Activated naive CD8-positive, alpha-beta T cell treated with anti-CD3 and anti-CD28 coated beads, Interleukin-2, amount 10 ng/mL, durations not matched to agents 7 days and 5 days (primary cell): ENCODE results near the gene DNTT. TPM values are rescaled to one million over a fixed set of nuclear protein-coding genes. Genes with fewer than 3 reads are reported as not detected.

Source experiments
- ATAC-seq: fragments of 150-1000 bp; cut with Tn5 transposase; one replicate; pipeline ENCODE4 v1.10.0; 2021; ENCODE audit warnings: low read depth, moderate library complexity
- POLR2A ChIA-PET: fragments of 350-600 bp; sonication (Branson Sonifier 250); formaldehyde crosslinking; loops from one replicate; lab custom pipeline; 2021; ENCODE audit warnings: antibody characterized with exemption; lab: Charles Lee
- DNase-seq: peaks from one replicate; pipeline ENCODE4 v3.0.0; 2021
- H3K27ac Mint-ChIP-seq: one replicate; pipeline ENCODE4 v1.8.0; 2022; ENCODE audit warnings: mild to moderate bottlenecking, mixed read lengths
- H3K27me3 Mint-ChIP-seq: one replicate; pipeline ENCODE4 v1.8.0; 2022; ENCODE audit warnings: mild to moderate bottlenecking, moderate library complexity, mixed read lengths
- H3K36me3 Mint-ChIP-seq: one replicate; pipeline ENCODE4 v1.8.0; 2021; ENCODE audit warnings: mild to moderate bottlenecking, mixed read lengths
- H3K4me1 Mint-ChIP-seq: one replicate; pipeline ENCODE4 v1.8.0; 2021; ENCODE audit warnings: mixed read lengths
- H3K4me3 Mint-ChIP-seq: one replicate; pipeline ENCODE4 v1.8.0; 2022; ENCODE audit warnings: mild to moderate bottlenecking, moderate library complexity, mixed read lengths
- H3K9me3 Mint-ChIP-seq: one replicate; pipeline ENCODE4 v1.8.0; 2021; ENCODE audit warnings: mixed read lengths
- total RNA-seq, 2 experiments: library from RNA; stranded (reverse); gene quantifications; one replicate each; pipeline ENCODE4 v1.2.3, GENCODE V29; 2021

DNTT gene
- total RNA-seq, 2 experiments from 2014 or later = not detected

DNA sequence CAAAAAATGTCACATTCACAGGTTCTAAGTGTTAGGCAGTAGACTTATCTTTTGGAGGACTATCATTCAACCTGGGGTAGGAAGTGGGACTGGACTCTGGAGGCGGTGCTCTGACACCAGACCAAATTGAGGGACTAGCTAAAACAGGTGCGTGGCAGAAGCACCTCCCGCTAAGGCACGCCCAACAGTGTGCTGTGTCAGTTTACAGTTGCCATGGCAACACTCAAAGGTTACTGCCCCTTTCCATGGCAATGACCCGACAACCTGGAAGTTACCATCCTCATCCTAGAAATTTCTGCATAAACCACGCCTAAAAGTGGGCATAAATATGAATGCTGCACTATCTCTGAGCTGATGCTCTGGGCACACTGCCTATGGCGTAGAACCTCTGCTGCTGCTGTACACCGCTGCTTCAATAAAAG lies 18.9 kb upstream of the DNTT start:
- DNase-seq (no peak), ATAC-seq (no peak)
- Mint-ChIP-seq H3K9me3 (no peaks in the 10 kb centered on the region), H3K36me3 (no peaks in the 10 kb centered on the region), H3K27ac (no peak overlapping the region), H3K4me1 (peaks cover 10% of the 10 kb centered on the region), H3K27me3 (peaks cover 3% of the 10 kb centered on the region), H3K4me3 (no peak overlapping the region)
- POLR2A ChIA-PET = no interaction called here

DNA sequence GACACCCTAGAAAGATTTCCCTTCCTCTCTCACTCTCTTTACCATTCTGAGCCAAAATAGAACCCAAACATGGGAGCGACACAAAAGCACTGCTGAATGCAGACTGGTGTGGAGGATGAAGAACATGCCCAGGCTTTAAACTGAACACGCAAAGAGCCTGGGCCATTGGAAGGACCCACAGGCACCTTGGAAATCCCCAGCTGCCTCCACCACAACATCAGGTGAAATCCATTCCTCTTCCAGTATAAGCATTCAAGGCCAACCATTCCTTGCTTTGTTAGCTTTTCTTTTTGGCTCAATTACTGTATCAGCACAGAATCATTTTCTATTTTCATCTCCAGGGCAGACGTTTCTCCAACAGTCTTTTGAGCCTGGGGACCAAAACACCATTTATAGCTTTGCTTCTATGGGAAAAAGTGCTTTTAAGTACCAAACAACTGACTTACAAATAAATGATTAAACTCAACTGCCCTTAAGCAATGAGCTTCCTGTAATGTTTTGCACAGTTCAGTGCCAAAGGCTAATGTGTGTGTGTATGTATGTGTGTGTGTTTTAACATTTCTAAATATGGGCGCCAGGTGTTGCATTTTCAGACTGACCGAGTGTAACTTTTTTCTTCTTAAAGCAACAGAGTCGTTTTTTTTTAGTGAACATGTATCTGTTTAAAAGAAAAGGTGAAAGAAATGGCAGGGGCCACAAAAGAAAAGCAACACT lies 16.7 kb upstream of the DNTT start:
- DNase-seq (no peak), ATAC-seq (no peak)
- peaks cover 2% of the 10 kb centered on the region for H3K27me3 Mint-ChIP-seq
- POLR2A ChIA-PET = interaction anchor here (0.8 to 1.5 kb wide), 2 partner anchors 58 to 198 kb away, joined by 3 to 7 read pairs; no protein-coding TSS in a partner anchor
- H3K9me3 Mint-ChIP-seq = no peaks in the 10 kb centered on the region
- no peak overlapping the region for H3K27ac Mint-ChIP-seq
- peaks cover 10% of the 10 kb centered on the region for H3K4me1 Mint-ChIP-seq
- H3K4me3 Mint-ChIP-seq = peak overlapping the region; percentile 17
- H3K36me3 Mint-ChIP-seq = no peaks in the 10 kb centered on the region

DNA sequence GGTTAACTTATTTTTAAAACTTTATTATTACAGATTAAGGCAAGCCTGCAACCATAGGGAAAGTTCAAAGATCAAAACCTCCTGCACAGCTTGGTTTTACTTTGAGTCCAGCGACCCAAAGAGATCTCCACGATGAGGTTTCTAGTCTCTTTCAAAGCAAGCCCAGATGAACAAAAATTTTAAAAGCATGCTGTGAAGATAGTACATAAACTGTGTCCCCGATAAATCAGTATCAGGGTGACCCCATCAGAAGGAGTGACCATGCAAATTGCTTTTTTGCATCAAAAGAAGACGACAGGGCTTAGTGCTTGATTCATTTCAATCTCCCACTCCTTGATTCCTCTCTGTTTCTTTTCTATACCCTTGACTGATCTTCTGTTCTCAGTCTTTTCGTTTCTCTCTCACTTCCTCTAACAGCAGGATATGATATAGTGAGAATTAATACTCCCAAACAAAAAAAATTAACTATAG lies 16.0 kb upstream of the DNTT start:
- peak overlapping the region; percentile 58 for H3K4me3 Mint-ChIP-seq

DNA sequence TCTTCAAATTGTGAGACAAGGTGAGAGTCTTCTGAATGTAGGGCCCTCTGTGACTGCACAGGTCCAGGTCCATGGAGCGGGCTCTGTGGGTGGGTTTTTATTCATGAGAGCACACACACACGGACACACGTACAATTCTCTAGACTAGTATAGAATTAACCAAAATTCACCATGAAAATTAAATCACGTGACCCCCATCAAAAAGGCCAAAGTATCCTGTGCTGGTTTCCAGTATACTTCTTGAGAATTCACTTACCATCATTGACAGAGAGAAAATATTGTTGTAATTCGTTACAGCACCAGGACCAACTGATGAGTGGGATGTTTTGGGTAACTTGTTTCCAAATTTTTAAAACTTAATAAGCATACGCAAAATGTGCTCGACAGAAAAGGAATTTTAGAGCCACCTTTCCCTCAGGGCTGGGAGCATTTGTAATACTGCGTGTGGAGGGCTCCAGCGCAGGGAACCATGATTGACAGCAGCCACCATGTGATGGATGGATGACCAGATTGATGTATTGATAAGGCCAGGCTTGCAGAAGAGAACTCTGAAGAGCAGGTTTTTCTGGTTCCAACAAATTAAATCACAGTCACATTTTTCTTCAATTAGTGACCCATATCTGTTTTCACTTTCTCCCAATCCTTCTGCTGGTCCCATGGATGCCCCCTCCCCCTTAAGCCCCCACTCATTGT lies 14.9 kb upstream of the DNTT start:
- no peak for DNase-seq
- no peak overlapping the region for H3K4me3 Mint-ChIP-seq
- H3K27me3 Mint-ChIP-seq = peaks cover 8% of the 10 kb centered on the region
- no peaks in the 10 kb centered on the region for H3K9me3 Mint-ChIP-seq
- H3K4me1 Mint-ChIP-seq = peaks cover 13% of the 10 kb centered on the region
- POLR2A ChIA-PET = no interaction called here
- H3K27ac Mint-ChIP-seq = no peak overlapping the region
- no peaks in the 10 kb centered on the region for H3K36me3 Mint-ChIP-seq
- no peak for ATAC-seq

More for the DNA sequence above, 16.0 kb upstream of the DNTT start:
- ATAC-seq (no peak), DNase-seq (no peak)
- POLR2A ChIA-PET = interaction anchor here (0.8 to 1.5 kb wide), 2 partner anchors 58 to 198 kb away, joined by 3 to 7 read pairs; no protein-coding TSS in a partner anchor
- peak overlapping the region; percentile 71 for H3K27ac Mint-ChIP-seq
- H3K9me3 Mint-ChIP-seq = no peaks in the 10 kb centered on the region
- peaks cover 10% of the 10 kb centered on the region for H3K4me1 Mint-ChIP-seq
- peaks cover 2% of the 10 kb centered on the region for H3K27me3 Mint-ChIP-seq
- no peaks in the 10 kb centered on the region for H3K36me3 Mint-ChIP-seq

DNA sequence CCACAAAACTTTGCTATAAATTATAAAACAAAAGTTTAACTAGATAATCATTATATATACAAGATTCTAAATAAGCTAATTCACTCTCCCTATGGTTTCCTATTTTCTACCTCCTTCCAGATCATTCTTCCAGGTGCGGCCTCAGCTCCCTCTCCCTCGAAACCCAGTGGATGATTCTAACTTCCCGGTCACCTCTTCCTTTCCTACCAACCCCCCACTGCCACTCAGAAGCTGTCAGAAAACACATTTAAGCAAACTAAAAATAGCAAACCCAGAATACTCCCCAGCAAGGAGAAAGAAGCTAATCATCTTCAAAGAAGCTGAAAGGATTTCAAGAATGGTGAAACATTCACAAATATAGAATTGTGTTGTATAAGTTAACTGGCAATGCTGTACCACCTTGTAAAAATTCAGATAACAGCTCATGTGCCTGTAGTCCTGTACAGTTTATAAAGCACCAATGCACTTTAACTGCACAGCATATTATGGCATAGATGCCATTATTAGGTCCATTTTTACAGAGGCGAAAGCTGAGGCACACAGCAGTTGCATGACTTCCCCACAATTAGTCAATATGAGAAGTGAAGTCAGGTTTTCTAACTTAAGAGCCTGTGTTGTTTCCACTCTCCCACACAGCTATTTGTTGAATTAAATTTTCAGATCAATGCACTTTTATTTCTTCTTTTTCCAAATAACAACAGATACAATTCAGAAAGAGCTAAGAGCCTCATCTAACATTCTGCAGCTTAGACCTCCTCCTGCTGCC lies 13.7 kb upstream of the DNTT start:
- Mint-ChIP-seq H3K4me3 (no peak overlapping the region), H3K9me3 (no peaks in the 10 kb centered on the region), H3K4me1 (peaks cover 16% of the 10 kb centered on the region), H3K27me3 (peaks cover 8% of the 10 kb centered on the region), H3K36me3 (no peaks in the 10 kb centered on the region), H3K27ac (no peak overlapping the region)
- POLR2A ChIA-PET = no interaction called here
- no peak for DNase-seq
- no peak for ATAC-seq

DNA sequence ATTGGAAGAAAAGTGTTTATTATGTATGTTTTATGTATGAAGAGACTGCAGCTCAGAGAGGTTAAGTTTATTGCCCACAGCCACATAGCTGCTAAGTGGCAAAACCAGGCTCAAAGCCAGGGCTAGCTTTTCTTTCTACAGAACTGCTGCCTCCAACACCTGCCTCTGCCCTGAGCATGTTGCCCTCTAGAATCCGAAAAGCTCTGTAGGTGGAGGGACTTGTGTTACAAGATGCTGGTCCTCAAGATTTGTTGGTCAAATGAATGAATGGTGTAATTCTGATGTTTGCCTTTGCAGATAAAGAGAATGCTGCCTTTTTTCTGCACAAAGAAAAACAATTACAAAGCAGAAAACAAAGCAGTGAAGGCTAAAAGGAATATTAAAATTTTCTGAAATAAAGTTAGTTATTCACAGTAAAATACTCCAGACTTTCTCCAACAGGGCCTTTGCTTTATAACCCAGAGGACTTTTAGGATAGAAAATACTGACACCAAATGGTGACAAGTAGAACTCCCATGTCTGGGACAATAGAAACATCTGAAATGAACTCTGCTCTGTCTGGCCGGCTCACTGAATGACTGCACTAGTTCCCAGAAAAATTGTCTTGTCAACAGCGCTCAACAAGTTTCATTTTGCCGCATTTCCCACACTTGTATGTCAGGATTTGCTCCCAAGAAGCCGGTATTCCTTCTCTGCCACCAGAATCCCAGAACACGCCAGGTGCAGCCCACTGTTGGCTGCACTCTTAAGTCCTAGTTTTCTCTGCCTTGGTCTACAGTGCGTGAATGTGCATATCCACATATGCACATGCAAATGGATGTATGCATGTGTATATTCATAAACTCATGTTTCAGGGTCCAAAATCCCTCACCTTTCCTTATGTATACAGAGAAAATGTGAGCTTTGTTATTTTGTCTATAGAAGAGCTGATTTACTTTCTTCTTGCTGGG lies 11.0 kb upstream of the DNTT start:
- H3K27ac Mint-ChIP-seq = no peak overlapping the region
- DNase-seq (no peak), ATAC-seq (peak; percentile 71)
- no peak overlapping the region for H3K4me3 Mint-ChIP-seq
- H3K4me1 Mint-ChIP-seq = peaks cover 13% of the 10 kb centered on the region
- POLR2A ChIA-PET = no interaction called here
- H3K27me3 Mint-ChIP-seq = peaks cover 8% of the 10 kb centered on the region
- H3K9me3 Mint-ChIP-seq = no peaks in the 10 kb centered on the region
- H3K36me3 Mint-ChIP-seq = no peaks in the 10 kb centered on the region

DNA sequence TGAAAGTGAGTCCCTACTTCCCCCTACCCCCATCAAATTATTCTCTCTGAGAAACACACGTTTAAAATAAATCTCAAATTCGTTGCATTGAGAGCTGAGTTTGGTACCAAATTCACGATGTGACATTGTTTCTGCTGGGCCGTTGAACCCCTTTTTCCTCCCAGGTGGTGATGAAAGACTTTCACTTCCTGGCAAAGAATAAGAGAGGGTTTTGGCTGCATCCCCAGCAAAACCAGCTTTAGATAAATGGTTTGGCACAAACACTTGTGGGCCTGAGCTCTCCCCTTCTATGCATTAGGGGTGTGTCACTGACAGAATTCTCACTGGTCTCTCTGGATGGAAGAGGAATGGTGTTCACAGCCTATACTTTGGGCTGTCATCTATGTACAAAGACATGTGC lies 8.8 kb upstream of the DNTT start:
- Mint-ChIP-seq H3K27me3 (peaks cover 8% of the 10 kb centered on the region), H3K9me3 (no peaks in the 10 kb centered on the region), H3K4me3 (no peak overlapping the region), H3K36me3 (peaks cover 2% of the 10 kb centered on the region), H3K4me1 (peaks cover 25% of the 10 kb centered on the region), H3K27ac (no peak overlapping the region)
- no peak for DNase-seq
- POLR2A ChIA-PET = no interaction called here
- no peak for ATAC-seq

DNA sequence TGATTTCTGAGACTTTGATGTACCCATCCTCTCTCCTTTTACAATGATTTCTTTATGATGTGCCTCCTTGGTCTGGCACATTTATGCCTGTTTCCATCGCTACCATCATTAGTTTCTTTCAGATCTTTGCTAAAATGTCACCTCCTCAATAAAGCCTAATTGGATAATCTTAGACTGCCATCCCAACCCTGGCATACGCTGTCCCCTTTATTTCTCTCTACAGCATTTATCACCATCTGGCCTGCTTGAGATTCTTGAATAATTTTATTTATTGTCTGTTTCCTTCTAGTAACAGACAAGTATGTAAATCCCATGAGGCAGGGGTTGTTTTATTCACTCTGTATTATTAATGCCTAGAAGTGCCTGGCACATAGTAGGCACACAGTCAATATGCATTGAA lies 6.7 kb upstream of the DNTT start:
- ATAC-seq (no peak), DNase-seq (no peak)
- Mint-ChIP-seq H3K36me3 (peaks cover 2% of the 10 kb centered on the region), H3K4me1 (peaks cover 25% of the 10 kb centered on the region), H3K27ac (no peak overlapping the region), H3K4me3 (no peak overlapping the region), H3K9me3 (no peaks in the 10 kb centered on the region), H3K27me3 (peaks cover 6% of the 10 kb centered on the region)
- POLR2A ChIA-PET = no interaction called here

DNA sequence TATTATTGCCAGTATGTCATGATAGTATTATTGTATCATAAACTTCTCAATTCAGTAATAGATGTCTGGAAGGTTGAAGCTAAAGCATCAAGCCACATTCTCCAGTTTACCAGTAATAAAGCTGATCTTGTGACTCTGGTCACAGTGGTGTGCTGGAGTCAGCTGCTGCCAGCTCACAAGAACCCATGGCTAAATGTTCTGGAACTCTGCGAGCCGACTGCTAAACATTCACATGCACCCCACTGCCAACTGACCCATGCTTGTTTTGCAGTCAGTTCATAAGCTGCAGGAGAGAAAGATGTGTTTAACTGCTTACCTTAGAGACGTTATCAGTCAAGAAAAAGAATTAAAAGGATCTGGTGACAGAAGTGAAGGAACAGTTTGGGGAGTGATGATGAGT lies 5.9 kb upstream of the DNTT start:
- H3K27me3 Mint-ChIP-seq = peaks cover 6% of the 10 kb centered on the region
- H3K4me1 Mint-ChIP-seq = peaks cover 25% of the 10 kb centered on the region
- DNase-seq = no peak
- peaks cover 2% of the 10 kb centered on the region for H3K36me3 Mint-ChIP-seq
- POLR2A ChIA-PET = no interaction called here
- H3K9me3 Mint-ChIP-seq = no peaks in the 10 kb centered on the region
- no peak for ATAC-seq
- H3K27ac Mint-ChIP-seq = no peak overlapping the region
- H3K4me3 Mint-ChIP-seq = no peak overlapping the region

DNA sequence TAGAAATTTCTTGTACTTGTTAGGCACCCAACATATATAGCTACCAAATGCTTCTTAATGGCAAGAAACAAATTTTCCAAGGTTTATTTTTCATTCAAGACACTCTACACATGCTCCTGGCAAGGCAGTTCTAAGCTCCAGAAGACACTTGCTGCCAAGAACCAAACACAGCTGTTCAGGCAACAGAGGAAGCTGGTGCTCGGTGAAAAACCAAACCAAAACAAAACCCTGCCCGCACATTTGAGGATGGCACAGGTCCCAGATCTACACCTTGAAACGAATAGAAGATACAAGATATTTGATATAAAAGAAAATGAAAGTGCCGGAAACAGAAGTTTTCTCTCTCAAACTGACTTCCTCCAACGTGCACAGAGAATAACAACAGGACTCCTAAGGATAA lies 4.9 kb upstream of the DNTT start:
- peak overlapping the region; percentile 70 for H3K4me3 Mint-ChIP-seq
- POLR2A ChIA-PET = no interaction called here
- peaks cover 22% of the 10 kb centered on the region for H3K4me1 Mint-ChIP-seq
- H3K27me3 Mint-ChIP-seq = no peaks in the 10 kb centered on the region
- ATAC-seq (peak; percentile 36), DNase-seq (no peak)
- H3K36me3 Mint-ChIP-seq = peaks cover 2% of the 10 kb centered on the region
- H3K27ac Mint-ChIP-seq = peak overlapping the region; percentile 78
- H3K9me3 Mint-ChIP-seq = no peaks in the 10 kb centered on the region

DNA sequence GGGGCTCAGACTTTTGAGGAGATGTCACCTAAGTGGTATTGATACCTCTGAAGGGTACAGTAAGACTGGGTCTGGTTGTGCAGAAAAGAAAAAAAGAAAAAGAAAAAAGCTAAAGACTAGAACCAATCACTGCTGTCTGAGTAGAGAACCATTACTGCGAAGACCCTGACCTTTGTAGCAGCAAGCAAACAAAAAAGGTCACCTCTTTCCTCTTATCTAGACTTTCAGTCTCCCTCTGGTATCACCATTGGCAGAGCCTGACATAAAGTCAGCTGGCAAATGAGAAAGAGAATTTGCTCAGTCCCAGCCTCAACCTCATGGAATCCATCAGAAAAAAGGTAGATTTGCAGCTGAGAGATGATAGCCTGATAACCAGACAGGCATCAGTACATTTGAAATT lies 2.6 kb upstream of the DNTT start:
- peaks cover 2% of the 10 kb centered on the region for H3K36me3 Mint-ChIP-seq
- no peak overlapping the region for H3K27ac Mint-ChIP-seq
- POLR2A ChIA-PET = no interaction called here
- peaks cover 20% of the 10 kb centered on the region for H3K4me1 Mint-ChIP-seq
- H3K4me3 Mint-ChIP-seq = no peak overlapping the region
- no peaks in the 10 kb centered on the region for H3K9me3 Mint-ChIP-seq
- no peak for DNase-seq
- ATAC-seq = no peak
- peaks cover 2% of the 10 kb centered on the region for H3K27me3 Mint-ChIP-seq

DNA sequence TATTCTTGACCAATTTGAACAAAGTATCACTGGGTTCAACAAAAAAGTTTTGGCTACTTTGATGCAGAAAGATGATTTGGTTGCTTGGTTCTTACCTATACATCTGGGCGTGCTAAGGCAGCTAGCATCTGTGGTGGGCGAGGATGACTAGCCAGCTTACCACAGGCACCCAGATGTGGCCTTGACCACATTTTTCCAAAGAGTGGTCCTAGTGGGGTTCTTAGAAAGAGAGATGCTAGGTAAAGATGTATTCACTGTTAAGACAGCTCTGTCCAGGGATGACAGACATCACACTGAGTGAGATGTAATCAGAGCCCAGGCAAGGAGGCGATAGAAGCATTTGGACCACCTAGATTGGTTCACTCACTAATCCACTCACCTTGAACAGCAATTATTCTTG lies 785 bp downstream of the DNTT start:
- Mint-ChIP-seq H3K4me1 (peaks cover 9% of the 10 kb centered on the region), H3K4me3 (no peak overlapping the region), H3K36me3 (no peaks in the 10 kb centered on the region), H3K27ac (no peak overlapping the region), H3K9me3 (no peaks in the 10 kb centered on the region), H3K27me3 (peaks cover 6% of the 10 kb centered on the region)
- POLR2A ChIA-PET = no interaction called here
- no peak for ATAC-seq
- no peak for DNase-seq
